HepG2 (cell line): Measurements from ENCODE around the gene ZNF490. TPM values are rescaled to one million over a fixed set of nuclear protein-coding genes. Genes with fewer than 3 reads are reported as not detected.

Experiments used
- ATAC-seq: fragments of 200-7000 bp; cut with Tn5 transposase; 3 replicates; pipeline ENCODE4 v1.9.1; 2020; ENCODE audit warnings: mild to moderate bottlenecking, moderate library complexity
- BruUV-seq: library from RNA; stranded (reverse); fragments of 400-500 nt; replicated peaks from 2 replicates; lab custom pipeline; 2021; lab: Mats Ljungman, UMichigan
- CTCF ChIA-PET: fragments of 300-600 bp; formaldehyde crosslinking; extraction: SDS; loops from one replicate; lab custom pipeline; 2021; ENCODE audit warnings: low total read pairs, inconsistent platforms, low intra/inter-chr PET ratio; lab: Yijun Ruan, JAX
- POLR2A ChIA-PET: fragments of 350-600 bp; sonication (Branson Sonifier 250); formaldehyde crosslinking; loops from one replicate; lab custom pipeline; 2020; ENCODE audit warnings: antibody characterized with exemption, inconsistent platforms; lab: Yijun Ruan, JAX
- DNase-seq: peaks from one replicate; pipeline ENCODE4 v3.0.0-alpha.2; 2015; ENCODE audit warnings: low spot score
- FAIRE-seq: peaks from 3 replicates; lab custom pipeline; 2011; peaks lifted over from hg19 to GRCh38; lab: Jason Lieb, UNC
- H2AFZ ChIP-seq: one replicate; pipeline ENCODE4 v1.6.1; 2011; ENCODE audit warnings: low read length, inconsistent platforms
- H3K27ac ChIP-seq: fragments of 300-600 bp; 3 replicates; pipeline ENCODE4 v1.8.0; 2011; ENCODE audit warnings: mixed run types, mild to moderate bottlenecking, mixed read lengths, low read length, inconsistent platforms; ENCODE audit not compliant: insufficient read depth; ENCODE audit errors: extremely low read length
- H3K27me3 ChIP-seq, 2 experiments: fragments of 200-600 bp in 1 of 2; 2 replicates in 1 of 2; 3 replicates in 1 of 2; pipeline versions ENCODE4 v1.6.0 to v1.8.0; 2011; ENCODE audit warnings: low read length in 2 of 2, mild to moderate bottlenecking in 2 of 2, moderate library complexity in 2 of 2, inconsistent platforms in 1 of 2; ENCODE audit not compliant: insufficient read depth in 2 of 2, control insufficient read depth in 1 of 2
- H3K36me3 ChIP-seq, 2 experiments: fragments of 200-600 bp in 1 of 2; replicated peaks in 1 of 2; 2 replicates in 1 of 2; 3 replicates in 1 of 2; pipeline versions ENCODE4 v1.5.1 to v1.8.0; 2011; ENCODE audit warnings: low read length in 2 of 2, inconsistent platforms in 1 of 2; ENCODE audit not compliant: insufficient read depth in 2 of 2, control insufficient read depth in 1 of 2
- H3K4me1 ChIP-seq: 2 replicates; pipeline ENCODE4 v1.5.1; 2012; ENCODE audit warnings: low read length, inconsistent platforms; ENCODE audit not compliant: insufficient read depth
- H3K4me2 ChIP-seq: 2 replicates; pipeline ENCODE4 v1.6.0; 2011; ENCODE audit warnings: low read depth, low read length, inconsistent platforms
- H3K4me3 ChIP-seq, 3 experiments: fragments of 200-600 bp in 1 of 3; sonication (generic), shearing (Covaris generic) in 1 of 3; replicated peaks in 1 of 3; 2 replicates each; pipeline ENCODE4 v1.5.1; 2011 to 2016; ENCODE audit warnings: low read length in 3 of 3, inconsistent platforms in 2 of 3, low read depth in 2 of 3, mild to moderate bottlenecking in 2 of 3, control low read depth in 1 of 3, mixed read lengths in 1 of 3; ENCODE audit not compliant: insufficient read depth in 1 of 3
- H3K79me2 ChIP-seq: one replicate; pipeline ENCODE4 v1.6.1; 2011; ENCODE audit warnings: low read length, inconsistent platforms; ENCODE audit not compliant: insufficient read depth
- H3K9ac ChIP-seq: 2 replicates; pipeline ENCODE4 v1.6.0; 2011; ENCODE audit warnings: mild to moderate bottlenecking, low read depth, low read length, inconsistent platforms; ENCODE audit not compliant: insufficient read depth
- H3K9me3 ChIP-seq: 2 replicates; pipeline ENCODE4 v1.5.1; 2012; ENCODE audit warnings: mild to moderate bottlenecking, low read length
- H4K20me1 ChIP-seq: 2 replicates; pipeline ENCODE4 v1.6.0; 2011; ENCODE audit warnings: inconsistent platforms, mild to moderate bottlenecking, low read length, moderate library complexity; ENCODE audit not compliant: insufficient read depth
- EP300 ChIP-seq, 3 experiments: sonication (generic) in 1 of 3; formaldehyde crosslinking in 1 of 3; IDR thresholded peaks; 2 replicates each; pipeline versions ENCODE4 v1.5.1 to v1.6.1; 2011 to 2020; ENCODE audit warnings: low read depth in 2 of 3, low read length in 2 of 3, borderline replicate concordance in 1 of 3, improper control_type of control experiment in 1 of 3, mild to moderate bottlenecking in 1 of 3, missing genetic modification reagents in 1 of 3, moderate library complexity in 1 of 3
- ZBTB38 ChIP-seq: sonication (generic); formaldehyde crosslinking; IDR thresholded peaks from 2 replicates; pipeline ENCODE4 v1.5.1; 2020; ENCODE audit warnings: mild to moderate bottlenecking, missing genetic modification reagents
- whole genome bisulfite sequencing: methylation state at CpG from one replicate; pipeline ENCODE4 v1.1.6; 2017; ENCODE audit warnings: low lambda C conversion rate; 5-methylcytosine and 5-hydroxymethylcytosine counted together
- in situ Hi-C: cut with HindIII; loops from 2 replicates; pipeline ENCODE4 v1.10.0; 2017; ENCODE audit warnings: low pct_unique_long_range_greater_than_20kb; ENCODE audit not compliant: extremely low pct_ligation_motif_present
- intact Hi-C: fragments of 100-400 bp; cut with micrococcal nuclease; formaldehyde crosslinking; loops from one replicate; pipeline ENCODE4 v1.10.0; 2022; ENCODE audit not compliant: unreplicated experiment
- polyA plus RNA-seq, 8 experiments: library from polyadenylated mRNA; depleted of rRNA in 3 of 8; stranded (reverse) in 7 of 8; unstranded in 1 of 8; fragments of >200 nt; fragmentation: Illumina TruSeq in 4 of 8; extraction: Trizol in 4 of 8; gene quantifications; 2 replicates each; pipeline versions ENCODE4 v1.2.1 to v1.2.3, GENCODE V29; 2011 to 2016; ENCODE audit warnings: low read depth in 4 of 8, missing spikeins in 1 of 8, mixed read lengths in 1 of 8; ENCODE audit not compliant: insufficient read depth in 1 of 8
- total RNA-seq, 5 experiments: library from RNA; depleted of rRNA; stranded (reverse); fragments of >200 nt; fragmentation: Illumina TruSeq; extraction: Trizol; gene quantifications; 2 replicates each; pipeline ENCODE4 v1.2.3, GENCODE V29; 2016; ENCODE audit warnings: low read depth in 1 of 5
- TF ChIP-seq, protein P1 (sequence below): sonication (generic); formaldehyde crosslinking; IDR thresholded peaks from 2 replicates; pipeline ENCODE4 v1.5.0; 2020; ENCODE audit warnings: mild to moderate bottlenecking, missing genetic modification reagents, moderate library complexity
- TF ChIP-seq, protein P2 (sequence below): sonication (generic); formaldehyde crosslinking; IDR thresholded peaks from 2 replicates; pipeline ENCODE4 v1.4.0; 2020; ENCODE audit warnings: missing genetic modification reagents
- TF ChIP-seq, protein P3 (sequence below): fragments of 450-650 bp; IDR thresholded peaks from 2 replicates; pipeline ENCODE4 v1.6.1; 2016

ZNF490 gene
- total and polyA plus RNA-seq, 2 of the 13 experiments (the other 11 are each of a cell fraction or from before 2014, with no cell fraction given) = 1.3 to 2.9 TPM

DNA sequence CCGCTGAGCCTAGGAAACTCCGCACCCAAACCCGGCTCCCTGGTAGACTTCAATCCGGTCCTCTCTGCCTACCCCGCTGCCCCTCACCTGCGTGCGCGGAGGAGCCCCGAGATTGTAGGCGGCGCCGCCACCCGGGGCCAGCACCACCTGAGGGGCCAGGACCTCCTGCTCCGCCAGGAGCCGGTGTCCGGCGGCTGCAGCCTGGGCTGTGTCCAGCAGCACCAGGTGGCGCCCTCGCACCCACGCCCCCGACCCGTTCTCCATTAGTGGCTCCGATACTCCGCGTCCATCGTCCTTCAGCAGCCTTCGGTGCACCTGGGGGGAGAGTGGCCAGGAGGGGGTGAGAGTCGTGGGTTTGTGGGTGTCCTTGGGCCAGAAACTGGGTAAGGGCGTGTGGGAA lies 37.5 kb upstream of the ZNF490 start:
- no peak overlapping the region for H3K4me3 ChIP-seq
- ATAC-seq = peak; percentile 30

More for the DNA sequence above, 37.5 kb upstream of the ZNF490 start:
- 95% methylated on average over 15 of the region's 29 CpGs for WGBS
- in situ Hi-C loops (no loop called here), intact Hi-C loops (no loop called here)
- no peak overlapping the region for H2AFZ ChIP-seq
- H3K79me2 ChIP-seq = no peaks in the 10 kb centered on the region
- H3K27ac ChIP-seq = no peak overlapping the region
- no peak overlapping the region for H3K4me2 ChIP-seq
- H4K20me1 ChIP-seq = no peaks in the 10 kb centered on the region
- ChIA-PET CTCF (no interaction called here), POLR2A (no interaction called here)
- no peak for FAIRE-seq
- no peak for DNase-seq
- TF ChIP-seq, protein P1, sequence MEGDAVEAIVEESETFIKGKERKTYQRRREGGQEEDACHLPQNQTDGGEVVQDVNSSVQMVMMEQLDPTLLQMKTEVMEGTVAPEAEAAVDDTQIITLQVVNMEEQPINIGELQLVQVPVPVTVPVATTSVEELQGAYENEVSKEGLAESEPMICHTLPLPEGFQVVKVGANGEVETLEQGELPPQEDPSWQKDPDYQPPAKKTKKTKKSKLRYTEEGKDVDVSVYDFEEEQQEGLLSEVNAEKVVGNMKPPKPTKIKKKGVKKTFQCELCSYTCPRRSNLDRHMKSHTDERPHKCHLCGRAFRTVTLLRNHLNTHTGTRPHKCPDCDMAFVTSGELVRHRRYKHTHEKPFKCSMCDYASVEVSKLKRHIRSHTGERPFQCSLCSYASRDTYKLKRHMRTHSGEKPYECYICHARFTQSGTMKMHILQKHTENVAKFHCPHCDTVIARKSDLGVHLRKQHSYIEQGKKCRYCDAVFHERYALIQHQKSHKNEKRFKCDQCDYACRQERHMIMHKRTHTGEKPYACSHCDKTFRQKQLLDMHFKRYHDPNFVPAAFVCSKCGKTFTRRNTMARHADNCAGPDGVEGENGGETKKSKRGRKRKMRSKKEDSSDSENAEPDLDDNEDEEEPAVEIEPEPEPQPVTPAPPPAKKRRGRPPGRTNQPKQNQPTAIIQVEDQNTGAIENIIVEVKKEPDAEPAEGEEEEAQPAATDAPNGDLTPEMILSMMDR (CRISPR knock-in tag) = peak; percentile 35; the same call in 1 of the 2 replicates
- TF ChIP-seq, protein P2, sequence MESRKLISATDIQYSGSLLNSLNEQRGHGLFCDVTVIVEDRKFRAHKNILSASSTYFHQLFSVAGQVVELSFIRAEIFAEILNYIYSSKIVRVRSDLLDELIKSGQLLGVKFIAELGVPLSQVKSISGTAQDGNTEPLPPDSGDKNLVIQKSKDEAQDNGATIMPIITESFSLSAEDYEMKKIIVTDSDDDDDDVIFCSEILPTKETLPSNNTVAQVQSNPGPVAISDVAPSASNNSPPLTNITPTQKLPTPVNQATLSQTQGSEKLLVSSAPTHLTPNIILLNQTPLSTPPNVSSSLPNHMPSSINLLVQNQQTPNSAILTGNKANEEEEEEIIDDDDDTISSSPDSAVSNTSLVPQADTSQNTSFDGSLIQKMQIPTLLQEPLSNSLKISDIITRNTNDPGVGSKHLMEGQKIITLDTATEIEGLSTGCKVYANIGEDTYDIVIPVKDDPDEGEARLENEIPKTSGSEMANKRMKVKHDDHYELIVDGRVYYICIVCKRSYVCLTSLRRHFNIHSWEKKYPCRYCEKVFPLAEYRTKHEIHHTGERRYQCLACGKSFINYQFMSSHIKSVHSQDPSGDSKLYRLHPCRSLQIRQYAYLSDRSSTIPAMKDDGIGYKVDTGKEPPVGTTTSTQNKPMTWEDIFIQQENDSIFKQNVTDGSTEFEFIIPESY (CRISPR knock-in tag) = peak; percentile 92
- TF ChIP-seq, protein P3, sequence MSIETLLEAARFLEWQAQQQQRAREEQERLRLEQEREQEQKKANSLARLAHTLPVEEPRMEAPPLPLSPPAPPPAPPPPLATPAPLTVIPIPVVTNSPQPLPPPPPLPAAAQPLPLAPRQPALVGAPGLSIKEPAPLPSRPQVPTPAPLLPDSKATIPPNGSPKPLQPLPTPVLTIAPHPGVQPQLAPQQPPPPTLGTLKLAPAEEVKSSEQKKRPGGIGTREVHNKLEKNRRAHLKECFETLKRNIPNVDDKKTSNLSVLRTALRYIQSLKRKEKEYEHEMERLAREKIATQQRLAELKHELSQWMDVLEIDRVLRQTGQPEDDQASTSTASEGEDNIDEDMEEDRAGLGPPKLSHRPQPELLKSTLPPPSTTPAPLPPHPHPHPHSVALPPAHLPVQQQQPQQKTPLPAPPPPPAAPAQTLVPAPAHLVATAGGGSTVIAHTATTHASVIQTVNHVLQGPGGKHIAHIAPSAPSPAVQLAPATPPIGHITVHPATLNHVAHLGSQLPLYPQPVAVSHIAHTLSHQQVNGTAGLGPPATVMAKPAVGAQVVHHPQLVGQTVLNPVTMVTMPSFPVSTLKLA = no peak
- no peak for TF ChIP-seq EP300 (IDR thresholded peaks at IDR 0.05; ENCODE audit: low read depth in 2 of 2, low read length in 2 of 2)
- no peak for TF ChIP-seq EP300 (CRISPR knock-in tag; IDR thresholded peaks at IDR 0.05; ENCODE audit: borderline replicate concordance)
- TF ChIP-seq ZBTB38 = 0 out of 2 replicates have a peak, but pooled peaks have one; percentile 44
- no peaks in the 10 kb centered on the region for H3K4me1 ChIP-seq
- H3K9ac ChIP-seq = no peak overlapping the region
- no TSS peak for BruUV-seq
- H3K36me3 ChIP-seq = no peaks in the 10 kb centered on the region
- H3K9me3 ChIP-seq = no peaks in the 10 kb centered on the region
- H3K27me3 ChIP-seq = no peaks in the 10 kb centered on the region
